GF-D8 (cell line): Measurements from ENCODE around the gene SFXN3.

Experiments
- DNase-seq: peaks from one replicate; lab custom pipeline; 2025; lab: John Stamatoyannopoulos, UW

Gene SFXN3

DNA sequence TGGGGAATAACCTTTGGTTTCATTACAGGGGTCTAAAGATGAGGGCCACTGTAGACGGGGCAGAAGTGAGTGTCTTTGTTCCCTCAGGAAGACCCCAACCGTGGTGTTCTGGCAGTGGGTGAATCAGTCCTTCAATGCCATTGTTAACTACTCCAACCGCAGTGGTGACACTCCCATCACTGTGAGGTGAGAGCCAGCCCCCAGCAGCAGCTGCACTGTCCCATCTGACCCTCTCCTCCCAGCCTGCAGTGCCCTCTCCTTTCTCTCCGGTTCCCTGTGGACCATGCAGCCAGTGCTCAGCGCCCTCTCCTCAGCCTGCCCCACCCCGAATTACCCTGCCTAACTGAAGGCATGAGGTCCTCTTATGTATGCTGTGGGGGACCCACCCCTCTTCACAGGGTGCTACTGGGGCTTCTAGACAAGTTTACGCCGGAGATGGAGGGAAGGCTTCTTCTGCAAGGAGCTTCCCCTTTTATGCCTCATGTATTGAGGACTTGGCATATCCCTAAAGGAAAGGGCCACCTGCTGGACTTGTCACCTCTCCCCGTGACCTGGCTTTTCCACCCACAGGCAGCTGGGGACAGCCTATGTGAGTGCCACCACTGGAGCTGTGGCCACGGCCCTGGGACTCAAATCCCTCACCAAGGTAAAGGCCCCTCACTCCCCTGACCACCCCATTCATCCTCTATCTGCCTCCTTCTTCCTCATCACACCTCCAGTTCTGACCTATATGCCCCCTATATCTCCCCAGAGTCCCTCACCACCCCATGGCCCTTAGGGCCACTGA is 5.1 kb downstream of the SFXN3 start:
- no peak for DNase-seq

DNA sequence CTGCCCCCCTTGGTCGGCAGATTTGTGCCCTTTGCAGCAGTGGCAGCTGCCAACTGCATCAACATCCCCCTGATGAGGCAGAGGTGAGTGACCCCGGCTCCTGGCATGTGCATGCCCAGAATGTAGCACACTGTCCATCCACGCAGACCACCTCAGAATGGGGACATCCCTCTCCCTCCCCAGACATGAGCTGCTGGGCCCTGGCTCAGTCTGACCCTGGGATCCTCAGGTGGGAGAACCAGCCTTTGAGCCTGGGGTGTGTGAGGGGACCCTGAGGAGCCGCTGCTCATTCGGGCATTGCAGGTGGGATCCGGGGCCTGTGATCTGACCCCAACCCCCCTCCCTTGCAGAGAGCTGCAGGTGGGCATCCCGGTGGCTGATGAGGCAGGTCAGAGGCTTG is 5.7 kb downstream of the SFXN3 start:
- no peak for DNase-seq

GRCh38 chr10:101038484-101038883 is 7.5 kb downstream of the SFXN3 start:
- DNase-seq, result no peak

GRCh38 chr10:101040061-101040460 is 9.0 kb downstream of the SFXN3 start:
- DNase-seq, result no peak

DNA sequence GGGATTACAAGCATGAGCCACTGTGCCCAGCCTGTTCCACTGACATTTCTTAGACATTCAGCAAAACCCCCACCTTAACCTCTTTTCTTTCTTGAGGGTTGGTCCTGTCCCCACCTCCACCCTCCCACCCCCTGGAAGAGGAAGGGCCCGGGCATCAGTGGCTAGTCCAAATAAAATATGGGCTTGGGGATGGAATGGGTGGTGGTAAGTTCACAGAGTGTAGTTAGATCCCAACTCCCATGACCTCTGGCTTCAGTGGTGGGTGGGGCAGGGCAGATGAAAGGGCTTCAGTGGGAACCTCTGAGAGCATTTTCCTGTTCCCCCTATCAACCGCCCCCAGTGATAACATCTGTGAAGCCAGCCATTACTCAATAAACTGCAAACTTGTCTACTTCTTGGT is 9.8 kb downstream of the SFXN3 start:
- DNase-seq, result no peak

GRCh38 chr10:101041252-101041761 is 10.3 kb downstream of the SFXN3 start:
- DNase-seq, result peak; percentile 41

DNA sequence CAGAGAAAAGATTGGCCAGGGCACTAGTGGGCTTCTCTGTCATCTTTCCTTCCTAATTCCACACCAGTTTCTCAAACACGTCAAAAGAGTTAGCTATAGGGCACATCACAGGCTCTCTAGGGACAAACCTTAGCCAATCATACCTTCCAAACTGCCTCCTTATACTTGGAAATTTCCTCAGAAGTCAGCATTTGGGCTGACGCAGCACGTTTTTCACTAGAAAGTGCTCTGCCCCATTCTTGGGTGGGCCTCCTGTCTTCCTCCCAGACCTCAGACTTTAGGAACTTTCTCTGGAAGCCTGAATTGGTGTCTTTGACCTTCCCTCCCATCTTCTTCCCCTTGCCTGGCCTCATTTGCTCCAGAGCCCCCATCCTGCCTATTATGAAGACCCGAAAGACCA is 11.1 kb downstream of the SFXN3 start:
- no peak for DNase-seq

- DNase-seq, result peak; percentile 87
Observed at GRCh38 chr10:101042667-101043362, 11.8 kb downstream of the SFXN3 start.

GRCh38 chr10:101043363-101043707 is 12.3 kb downstream of the SFXN3 start:
- DNase-seq, result no peak

DNA sequence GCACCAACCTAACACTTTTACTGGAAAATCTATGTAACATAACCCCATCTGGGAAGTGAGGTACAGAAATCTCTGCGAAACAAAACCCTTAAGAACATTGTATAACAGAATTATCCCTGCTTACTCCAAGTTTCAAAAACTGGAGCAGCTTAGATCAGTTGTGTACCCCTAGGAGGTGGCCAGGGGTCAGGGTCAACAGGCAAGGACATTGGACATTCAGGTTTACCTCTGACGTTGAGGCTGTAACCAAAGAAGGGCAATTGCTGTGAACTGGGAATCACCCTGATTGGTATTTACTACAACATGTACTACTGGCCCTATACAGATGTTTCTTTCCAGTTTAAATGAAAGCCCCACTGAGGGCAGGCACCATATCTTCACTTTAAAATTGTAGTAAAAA is 13.1 kb downstream of the SFXN3 start:
- no peak for DNase-seq

DNA sequence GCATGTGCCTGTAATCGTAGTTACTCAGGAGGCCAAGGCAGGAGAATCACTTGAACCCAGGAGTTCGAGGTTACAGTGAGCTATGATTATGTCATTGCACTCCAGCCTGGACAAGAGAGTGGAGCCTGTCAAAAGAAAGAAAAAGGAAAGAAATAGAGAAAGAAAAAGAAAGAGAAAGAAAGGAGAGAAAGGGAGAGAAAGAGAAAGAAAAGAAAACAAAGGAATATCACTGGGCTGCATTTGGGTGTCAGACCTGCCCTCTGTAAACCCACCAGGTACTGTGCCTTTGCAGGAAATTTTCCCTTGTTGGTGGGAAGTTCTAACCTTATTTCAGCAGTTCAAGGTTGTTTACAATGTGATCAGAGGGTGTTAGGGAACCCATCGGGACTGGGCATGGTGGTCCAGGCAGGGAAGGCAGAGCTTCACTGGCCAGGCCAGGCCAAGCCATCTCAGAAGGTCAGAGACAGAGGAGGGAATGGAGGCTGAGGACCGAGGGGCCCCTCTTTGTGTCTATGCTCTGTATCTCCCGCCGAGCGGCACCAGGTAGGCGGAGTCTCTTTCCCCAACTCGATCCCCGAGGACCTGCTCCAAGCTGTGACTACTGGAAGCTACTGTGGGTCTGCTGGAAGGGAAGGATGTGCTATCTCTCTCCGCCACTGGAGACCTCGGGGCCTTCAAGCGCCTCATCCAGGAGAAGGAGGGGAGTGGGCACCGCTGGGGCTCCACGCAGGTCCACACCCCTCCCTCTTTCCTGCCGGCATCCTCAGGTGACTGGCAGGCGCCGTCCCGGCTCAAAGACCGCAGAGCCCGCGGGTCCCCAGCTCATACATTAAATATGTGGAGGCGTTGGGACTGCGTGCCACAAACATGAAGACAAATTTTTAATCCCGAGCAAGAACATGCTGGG is 15.6 kb downstream of the SFXN3 start:
- DNase-seq, result no peak

DNA sequence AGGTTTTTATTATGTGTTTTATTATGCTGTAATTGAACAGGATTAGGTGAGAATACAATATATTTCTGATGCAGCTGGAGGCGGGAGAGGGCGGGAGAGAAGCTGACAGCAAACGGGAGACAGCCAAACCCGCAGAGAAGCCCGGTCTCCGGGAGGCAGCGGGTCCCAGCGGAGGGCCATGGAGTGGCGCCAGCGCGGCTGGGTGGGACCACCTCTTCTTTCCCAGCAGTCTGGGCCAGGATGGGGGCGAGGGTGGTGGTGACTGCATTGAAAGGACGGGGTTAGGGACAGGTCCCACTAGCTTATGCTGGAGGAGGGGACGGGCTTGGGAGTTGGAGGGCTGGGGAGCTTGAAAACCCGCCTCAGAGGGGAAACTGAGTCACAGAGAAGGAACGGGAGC is 16.2 kb downstream of the SFXN3 start:
- no peak for DNase-seq

GRCh38 chr10:101047961-101048892 is 17.2 kb downstream of the SFXN3 start:
- DNase-seq, result no peak

GRCh38 chr10:101050208-101051069 is 19.4 kb downstream of the SFXN3 start:
- DNase-seq, result no peak

DNA sequence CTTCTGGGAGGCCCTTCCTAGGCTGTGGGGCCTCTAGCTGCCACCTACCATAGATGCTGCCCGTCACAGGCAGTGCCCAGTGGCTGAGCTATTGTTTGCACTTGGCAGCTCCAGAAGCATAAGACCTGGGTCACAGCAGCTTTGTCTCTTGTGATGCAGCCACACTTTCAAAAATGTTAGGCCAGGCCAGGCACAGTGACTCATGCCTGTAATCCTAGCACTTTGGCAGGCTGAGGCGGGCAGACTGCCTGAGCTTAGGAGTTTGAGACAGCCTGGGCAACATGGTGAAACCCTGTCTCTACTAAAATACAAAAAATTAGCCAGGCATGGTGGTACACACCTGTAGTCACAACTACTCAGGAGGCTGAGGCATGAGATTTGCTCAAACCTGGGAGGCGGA is 21.3 kb downstream of the SFXN3 start:
- no peak for DNase-seq

DNA sequence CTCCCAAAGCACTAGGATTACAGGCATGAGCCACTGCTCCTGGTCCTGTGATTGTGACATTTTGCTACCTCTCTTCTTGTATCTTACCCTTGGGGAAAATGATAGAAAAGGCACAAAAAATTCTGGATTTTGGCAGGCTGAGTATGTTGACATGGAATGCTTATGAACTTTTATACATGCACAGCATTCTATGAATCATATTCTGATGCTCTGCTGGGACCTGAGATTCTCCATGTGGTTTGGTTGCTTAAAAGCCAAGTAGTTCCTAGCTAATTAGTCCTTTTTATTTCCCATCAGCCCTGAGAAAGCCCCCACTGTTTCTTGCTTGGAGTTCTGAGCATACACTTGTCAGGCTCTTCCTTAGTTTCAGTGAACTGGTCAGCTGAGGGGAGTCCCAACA is 22.5 kb downstream of the SFXN3 start:
- DNase-seq, result no peak

DNA sequence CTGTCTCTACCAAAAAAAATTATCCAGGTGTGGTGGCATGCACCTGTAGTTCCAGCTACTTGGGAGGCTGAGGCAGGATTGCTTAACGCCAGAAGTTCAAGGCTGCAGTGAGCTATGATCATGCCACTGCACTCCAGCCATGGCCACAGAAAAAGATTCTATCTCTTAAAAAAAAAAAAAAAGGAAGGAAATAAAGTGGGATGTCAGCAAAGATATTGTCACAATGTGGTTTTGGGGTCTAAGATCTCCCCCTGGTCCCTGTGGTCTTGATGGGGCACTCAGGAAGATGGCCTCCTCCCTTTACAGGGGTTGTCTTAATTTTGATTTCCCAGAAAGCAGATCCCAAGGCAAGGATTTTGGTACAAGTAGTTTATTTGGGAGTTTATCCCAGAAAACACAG is 23.3 kb downstream of the SFXN3 start:
- DNase-seq, result peak; percentile 81

DNA sequence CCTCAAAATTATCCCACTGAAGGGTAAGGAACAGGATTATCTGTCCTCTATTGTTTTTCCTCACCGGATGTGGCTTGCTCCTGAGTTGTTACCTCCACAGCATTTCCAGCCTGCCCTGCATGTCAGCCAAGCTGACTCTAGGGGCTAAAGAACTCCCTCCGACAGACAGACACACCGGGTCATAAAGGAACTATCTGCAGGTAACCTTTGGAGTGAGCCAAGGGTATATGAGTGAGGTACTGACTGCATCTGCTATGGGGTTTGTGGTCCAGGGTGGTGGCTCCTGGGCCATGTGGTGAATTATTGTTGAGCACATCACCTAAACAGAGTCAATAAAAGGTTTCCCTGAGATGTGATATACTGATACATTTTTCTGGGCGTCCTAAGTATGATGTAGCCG is 23.8 kb downstream of the SFXN3 start:
- no peak for DNase-seq

DNA sequence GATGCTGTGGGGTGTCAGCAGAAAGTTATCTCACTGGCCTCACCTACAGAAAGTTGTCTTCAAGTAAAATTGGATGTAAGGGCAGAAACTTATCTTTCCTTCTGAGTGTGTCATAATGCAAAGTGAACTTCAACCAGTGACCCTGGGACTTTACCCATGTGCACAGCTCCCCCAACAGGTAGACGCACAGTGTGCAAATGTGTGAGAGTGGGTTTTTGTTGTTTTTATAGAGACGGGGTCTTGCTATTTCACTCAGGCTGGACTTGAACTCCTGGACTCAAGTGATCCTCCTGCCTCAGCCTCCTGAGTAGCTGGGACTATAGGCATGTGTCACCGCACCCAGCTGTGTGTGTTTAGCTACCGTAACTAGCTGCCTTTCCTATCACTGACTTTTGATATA is 24.4 kb downstream of the SFXN3 start:
- no peak for DNase-seq

DNA sequence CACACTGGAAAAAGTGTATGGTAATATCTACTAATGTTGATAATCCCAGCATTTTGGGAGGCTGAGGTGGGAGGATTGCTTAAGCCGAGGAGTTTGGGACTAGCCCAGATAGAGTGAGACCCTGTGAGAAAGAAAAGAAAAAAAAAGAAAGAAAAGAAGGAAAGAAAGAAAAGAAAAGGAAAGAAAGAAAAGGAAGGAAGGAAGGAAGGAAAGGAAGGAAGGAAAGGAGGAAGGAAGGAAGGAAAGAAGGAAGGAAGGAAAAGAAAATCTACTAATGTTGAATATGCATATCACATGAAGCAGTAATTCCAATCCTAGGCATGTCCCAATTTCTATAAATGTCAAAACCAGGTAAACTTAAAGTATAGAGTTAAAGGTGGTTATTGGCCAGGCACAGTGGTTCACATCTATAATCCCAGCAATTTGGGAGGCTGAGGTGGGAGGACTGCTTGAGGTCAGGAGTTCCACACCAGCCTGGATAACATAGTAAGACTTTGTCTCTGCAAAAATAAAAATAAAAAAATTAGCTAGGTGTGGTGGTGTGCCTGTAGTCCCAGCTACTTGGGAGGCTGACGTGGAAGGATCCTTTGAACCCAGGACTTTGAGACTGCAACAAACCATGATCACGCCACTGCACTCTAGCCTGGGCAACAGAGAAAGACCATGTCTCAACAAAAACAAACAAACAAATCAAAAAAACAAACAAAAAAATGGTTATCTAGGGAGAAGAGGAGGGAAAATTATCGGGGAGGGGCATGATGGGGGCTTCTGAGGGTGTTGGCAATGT is 25.5 kb downstream of the SFXN3 start:
- DNase-seq, result no peak
